IMR-90 (cell line): ENCODE results near the gene NLGN1.

Source experiments
- CEBPB ChIP-seq: IDR thresholded peaks from 2 replicates; pipeline ENCODE4 v1.6.1; 2012; ENCODE audit warnings: low read depth, low read length, improper control_type of control experiment
- MAZ ChIP-seq: IDR thresholded peaks from 2 replicates; pipeline ENCODE4 v1.6.1; 2012; ENCODE audit warnings: low read depth, mild to moderate bottlenecking, low read length, improper control_type of control experiment, moderate library complexity, borderline replicate concordance
- MXI1 ChIP-seq: IDR thresholded peaks from 2 replicates; pipeline ENCODE4 v1.6.1; 2012; ENCODE audit warnings: low read depth, mild to moderate bottlenecking, low read length, moderate library complexity, borderline replicate concordance
- POLR2A ChIP-seq: IDR thresholded peaks from 2 replicates; pipeline ENCODE4 v1.6.1; 2012; ENCODE audit warnings: mild to moderate bottlenecking, low read depth, low read length
- RAD21 ChIP-seq: IDR thresholded peaks from 2 replicates; pipeline ENCODE4 v1.6.1; 2012; ENCODE audit warnings: low read length, improper control_type of control experiment
- TF ChIP-seq, protein P1 (sequence below): conservative IDR thresholded peaks from 2 replicates; pipeline ENCODE4 v1.5.1; 2012; ENCODE audit warnings: mild to moderate bottlenecking, low read depth, low read length, improper control_type of control experiment
- TF ChIP-seq, protein P2 (sequence below): fragments of 150-350 bp; IDR thresholded peaks from 2 replicates; pipeline ENCODE4 v1.6.1; 2017; ENCODE audit warnings: mild to moderate bottlenecking, antibody characterized with exemption, low read length, low read depth

DNA sequence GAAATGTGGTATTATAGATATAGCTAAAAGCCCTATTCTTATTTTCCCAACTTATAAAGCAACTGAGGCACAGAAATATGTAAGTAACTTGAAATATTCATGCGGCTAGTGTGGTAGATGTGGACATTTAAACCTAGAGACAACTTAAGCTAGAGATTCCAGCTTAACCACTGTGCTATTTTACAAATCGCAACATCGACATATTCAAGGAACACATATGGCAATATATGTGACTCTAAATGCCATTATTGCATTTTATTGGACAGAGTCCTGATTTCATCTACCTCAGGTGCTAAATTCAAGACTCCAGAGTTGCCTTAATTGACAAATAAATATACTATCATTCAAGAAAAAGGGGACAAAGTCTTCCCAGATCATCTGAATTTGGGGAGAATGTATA, 442.3 kb downstream of the NLGN1 start:
- TF ChIP-seq, protein P1, sequence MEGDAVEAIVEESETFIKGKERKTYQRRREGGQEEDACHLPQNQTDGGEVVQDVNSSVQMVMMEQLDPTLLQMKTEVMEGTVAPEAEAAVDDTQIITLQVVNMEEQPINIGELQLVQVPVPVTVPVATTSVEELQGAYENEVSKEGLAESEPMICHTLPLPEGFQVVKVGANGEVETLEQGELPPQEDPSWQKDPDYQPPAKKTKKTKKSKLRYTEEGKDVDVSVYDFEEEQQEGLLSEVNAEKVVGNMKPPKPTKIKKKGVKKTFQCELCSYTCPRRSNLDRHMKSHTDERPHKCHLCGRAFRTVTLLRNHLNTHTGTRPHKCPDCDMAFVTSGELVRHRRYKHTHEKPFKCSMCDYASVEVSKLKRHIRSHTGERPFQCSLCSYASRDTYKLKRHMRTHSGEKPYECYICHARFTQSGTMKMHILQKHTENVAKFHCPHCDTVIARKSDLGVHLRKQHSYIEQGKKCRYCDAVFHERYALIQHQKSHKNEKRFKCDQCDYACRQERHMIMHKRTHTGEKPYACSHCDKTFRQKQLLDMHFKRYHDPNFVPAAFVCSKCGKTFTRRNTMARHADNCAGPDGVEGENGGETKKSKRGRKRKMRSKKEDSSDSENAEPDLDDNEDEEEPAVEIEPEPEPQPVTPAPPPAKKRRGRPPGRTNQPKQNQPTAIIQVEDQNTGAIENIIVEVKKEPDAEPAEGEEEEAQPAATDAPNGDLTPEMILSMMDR: no peak
- TF ChIP-seq CEBPB (no peak), MAZ (no peak), POLR2A (no peak), MXI1 (no peak), RAD21 (no peak)
- TF ChIP-seq, protein P2, sequence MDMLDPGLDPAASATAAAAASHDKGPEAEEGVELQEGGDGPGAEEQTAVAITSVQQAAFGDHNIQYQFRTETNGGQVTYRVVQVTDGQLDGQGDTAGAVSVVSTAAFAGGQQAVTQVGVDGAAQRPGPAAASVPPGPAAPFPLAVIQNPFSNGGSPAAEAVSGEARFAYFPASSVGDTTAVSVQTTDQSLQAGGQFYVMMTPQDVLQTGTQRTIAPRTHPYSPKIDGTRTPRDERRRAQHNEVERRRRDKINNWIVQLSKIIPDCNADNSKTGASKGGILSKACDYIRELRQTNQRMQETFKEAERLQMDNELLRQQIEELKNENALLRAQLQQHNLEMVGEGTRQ: no peak
